K562 treated with DMSO at 1 percent for 12 hours (cell line): ENCODE data around the gene CFAP68. TPM values are rescaled to one million over a fixed set of nuclear protein-coding genes. Genes with fewer than 3 reads are reported as not detected.

Experiments used
- total RNA-seq: library from RNA; unstranded; fragments of 300-600 nt; gene quantifications from 2 replicates; pipeline ENCODE4 v1.2.3, GENCODE V29; 2022; ENCODE audit not compliant: insufficient read depth

The CFAP68 gene, protein sequence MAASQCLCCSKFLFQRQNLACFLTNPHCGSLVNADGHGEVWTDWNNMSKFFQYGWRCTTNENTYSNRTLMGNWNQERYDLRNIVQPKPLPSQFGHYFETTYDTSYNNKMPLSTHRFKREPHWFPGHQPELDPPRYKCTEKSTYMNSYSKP
- total RNA-seq: 31.8 and 32.1 TPM in 2 replicates

DNA sequence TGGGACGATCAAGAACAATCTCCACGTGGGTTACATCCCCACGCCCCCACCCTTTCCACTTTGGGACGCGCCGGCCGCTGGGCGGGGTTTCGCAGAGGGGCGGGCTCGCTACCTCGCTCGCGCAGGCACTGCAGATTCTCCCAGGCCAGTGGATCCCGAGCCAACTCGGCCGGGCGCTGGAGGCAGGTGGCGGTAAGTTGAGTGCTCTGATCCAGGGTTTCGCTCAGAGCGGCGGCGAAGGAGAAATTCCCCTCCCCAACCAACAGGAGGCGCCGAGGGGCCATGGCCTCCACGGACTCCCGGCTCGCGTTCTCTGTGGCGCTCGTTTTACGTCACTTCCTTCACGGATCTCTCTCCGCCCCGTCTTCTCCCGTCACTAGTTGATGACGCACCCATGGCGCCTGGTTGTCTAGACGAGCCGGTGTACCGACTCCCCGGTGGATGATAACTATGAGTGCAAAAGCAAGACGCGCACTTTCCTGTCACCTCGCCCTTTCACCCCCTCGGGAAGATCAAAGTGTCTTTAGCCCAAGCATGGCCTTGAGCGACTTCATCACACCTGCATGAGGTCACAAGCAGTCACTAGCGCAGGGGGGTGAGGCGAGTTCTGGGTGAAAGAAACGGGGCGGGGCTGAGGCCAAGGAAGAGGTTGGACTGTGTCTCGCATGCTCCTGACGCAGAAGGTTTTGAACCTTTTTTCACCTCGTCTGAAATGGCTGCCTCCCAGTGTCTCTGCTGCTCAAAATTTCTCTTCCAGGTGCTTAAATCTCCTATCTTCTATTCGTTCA is at the start of gene CFAP68, which contains the start of gene FDXACB1:
Gene CFAP68 (plus strand): TSS at position 693 of the 788 bp plus-strand sequence. CDS start 20 bp downstream, at position 713.
Gene FDXACB1 (minus strand): TSS at position 317 of the 788 bp plus-strand sequence. CDS start 33 bp downstream, at position 284.

GRCh38 chr11:111870886-111871692 is 8.3 kb upstream of the CFAP68 start, which contains the start of gene ALG9:
Gene ALG9 (minus strand): TSS chr11:111871581. CDS start chr11:111871482, 99 bp downstream.

DNA sequence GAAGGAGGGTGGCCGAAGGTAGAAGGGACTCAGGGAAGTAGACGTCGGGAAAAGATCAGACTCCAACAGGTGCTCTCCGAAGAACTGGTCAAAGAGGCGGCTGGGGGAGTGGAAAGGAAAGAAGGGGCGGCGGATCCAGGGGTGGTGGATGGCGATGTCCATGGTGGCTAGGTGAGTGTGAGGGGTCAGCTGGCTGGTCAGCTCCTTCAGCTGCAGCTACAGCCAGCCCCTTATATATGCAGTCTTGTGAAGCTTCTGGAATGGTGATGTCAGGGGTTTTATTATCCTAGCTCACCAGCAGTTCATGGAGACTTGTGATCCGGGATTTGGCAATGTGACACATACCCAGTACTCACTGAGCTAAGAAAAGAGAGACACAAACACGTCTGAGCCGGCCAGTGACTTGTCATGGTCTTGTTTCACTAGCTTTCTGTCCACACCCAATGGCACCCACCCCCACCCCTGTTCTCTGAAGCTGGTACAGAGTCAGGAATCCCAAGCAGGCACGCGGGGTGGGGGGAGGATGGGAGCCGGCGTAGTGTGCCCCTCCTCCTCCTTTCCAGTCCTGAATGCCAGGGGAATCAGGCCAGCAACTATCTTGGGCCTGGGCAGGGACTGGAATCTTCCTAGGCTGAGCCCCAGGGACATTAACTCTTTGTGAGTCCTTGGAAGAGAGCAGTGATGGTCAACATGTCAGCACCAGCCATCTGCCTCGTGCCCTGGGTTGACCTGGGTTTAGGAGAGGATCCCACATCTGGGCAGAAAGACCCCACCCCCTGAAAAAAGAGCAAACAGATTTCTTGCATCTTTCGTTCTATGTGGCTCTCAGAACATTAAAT is 32.4 kb downstream of the CFAP68 start, which contains the start of gene CRYAB:
Gene CRYAB (minus strand): TSS at position 208 of the 839 bp plus-strand sequence. CDS start 46 bp downstream, at position 162.

DNA sequence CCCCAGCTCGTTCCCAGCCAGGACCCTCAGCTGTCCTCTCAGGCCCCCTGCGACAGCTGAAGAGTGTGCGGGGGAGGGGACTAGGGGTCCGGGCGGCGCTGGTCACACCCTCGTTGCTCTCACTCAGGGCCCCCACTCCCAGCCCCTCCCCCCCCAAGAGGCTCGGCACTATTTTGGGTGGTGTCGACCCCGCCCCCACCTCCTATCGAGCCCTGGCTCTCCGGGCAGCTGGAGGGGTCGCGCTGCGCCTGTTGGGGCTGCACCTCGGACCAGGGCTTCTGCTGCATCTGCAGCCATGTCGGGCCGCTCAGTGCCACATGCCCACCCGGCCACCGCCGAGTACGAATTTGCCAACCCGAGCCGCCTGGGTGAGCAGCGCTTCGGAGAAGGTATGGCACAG is 33.2 kb downstream of the CFAP68 start, which contains the start of gene HSPB2:
Gene HSPB2 (plus strand): TSS at position 200 of the 400 bp plus-strand sequence. CDS start 96 bp downstream, at position 296.

DNA sequence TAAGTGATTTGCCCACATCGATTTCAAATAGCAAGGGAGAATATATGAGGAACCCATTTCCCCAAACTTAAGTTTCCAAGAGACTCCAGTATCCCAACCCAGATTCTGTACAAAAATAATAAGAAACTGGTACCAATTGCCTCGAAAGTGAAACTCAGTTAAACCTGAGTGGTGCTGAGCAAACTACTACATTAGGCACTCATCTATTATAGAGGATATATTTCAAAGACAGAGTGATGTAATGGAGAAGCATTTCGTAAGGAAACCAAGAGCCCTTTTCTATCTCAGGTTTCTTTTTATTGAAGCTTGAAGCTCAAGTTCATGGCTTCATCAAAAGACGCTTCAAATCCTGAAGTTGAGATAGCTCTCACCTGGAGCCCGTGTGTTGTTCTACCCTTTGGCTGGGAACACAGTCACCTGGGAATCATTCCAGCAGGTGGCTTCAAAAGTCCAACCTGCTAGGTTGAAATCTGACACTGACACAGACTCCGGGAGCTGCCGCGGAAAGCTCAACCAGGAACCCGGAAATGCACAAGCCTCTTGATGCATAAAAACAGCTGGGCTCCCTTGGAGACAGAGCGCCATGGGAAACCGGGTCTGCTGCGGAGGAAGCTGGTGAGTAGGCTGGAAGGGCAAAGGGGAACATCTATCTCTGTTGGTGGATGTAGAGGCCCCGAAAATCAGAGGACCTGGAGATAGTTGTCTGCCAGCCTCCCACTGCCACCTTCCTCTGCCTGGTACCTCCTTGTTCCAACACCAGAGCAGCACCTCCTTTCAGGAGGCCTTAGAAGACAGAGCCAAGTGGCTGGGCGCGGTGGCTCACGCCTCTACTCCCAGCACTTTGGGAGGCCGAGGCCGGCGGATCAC is 39.3 kb downstream of the CFAP68 start, which contains the start of gene C11orf52:
Gene C11orf52 (plus strand): TSS at position 524 of the 867 bp plus-strand sequence. CDS start 60 bp downstream, at position 584.

Other genes with a start within 250 kb of the CFAP68 start
- 8.2 and 24.8 TPM in 2 replicates for gene PPP2R1B, start 113.2 kb upstream of the CFAP68 start, total RNA-seq
- gene ALG9, start 8.0 kb upstream of the CFAP68 start, total RNA-seq: 12.6 and 28.7 TPM in 2 replicates
- gene FDXACB1, start 376 bp upstream of the CFAP68 start, total RNA-seq: 0.78 and 1.4 TPM in 2 replicates
- gene CRYAB, start 32.2 kb downstream of the CFAP68 start, total RNA-seq: not detected in 2 replicates
- gene HSPB2, start 33.2 kb downstream of the CFAP68 start, total RNA-seq: not detected in 2 replicates
- 0.89 and 2.1 TPM in 2 replicates for gene C11orf52, start 39.4 kb downstream of the CFAP68 start, total RNA-seq
- 1.4 and 5.1 TPM in 2 replicates for gene DIXDC1, start 57.8 kb downstream of the CFAP68 start, total RNA-seq
- gene DLAT, start 145.9 kb downstream of the CFAP68 start, total RNA-seq: 22.0 and 41.2 TPM in 2 replicates
- 1.8 TPM in 1 of 2 replicates, not detected in the other for gene PIH1D2, start 194.5 kb downstream of the CFAP68 start, total RNA-seq
- 9.9 and 15.7 TPM in 2 replicates for gene NKAPD1, start 194.8 kb downstream of the CFAP68 start, total RNA-seq
- gene TIMM8B, start 207.2 kb downstream of the CFAP68 start, total RNA-seq: 39.9 and 67.9 TPM in 2 replicates
- gene SDHD, start 207.3 kb downstream of the CFAP68 start, total RNA-seq: 92.8 and 110 TPM in 2 replicates